ENCODE data around the gene STK33.
"Not testable (repeated sequence)": the region's sequence is repeated elsewhere in the genome, so short reads cannot be mapped to it uniquely, and the experiment has no call there.

STK33 gene

GRCh38 chr11:8484251-8484650 lies 109.8 kb downstream of the STK33 start:
- Mint-ChIP-seq H3K27me3 (ENCODE audit: low read depth) (no peaks in the 10 kb centered on the region), H3K4me1 (no peaks in the 10 kb centered on the region), H3K36me3 (ENCODE audit: low read depth) (peaks cover 6% of the 10 kb centered on the region), H3K9me3 (peaks cover 12% of the 10 kb centered on the region), H3K27ac (no peak overlapping the region), H3K4me3 (no peak overlapping the region)
- no peak for TF ChIP-seq CTCF (IDR thresholded peaks at IDR 0.05; ENCODE audit: unreplicated experiment in 3 of 3)

- Mint-ChIP-seq H3K4me1 (no peaks in the 10 kb centered on the region), H3K4me3 (no peak overlapping the region), H3K36me3 (ENCODE audit: low read depth) (no peaks in the 10 kb centered on the region), H3K9me3 (no peaks in the 10 kb centered on the region), H3K27ac (no peak overlapping the region), H3K27me3 (ENCODE audit: low read depth) (no peaks in the 10 kb centered on the region)
- TF ChIP-seq CTCF (IDR thresholded peaks at IDR 0.05; ENCODE audit: unreplicated experiment in 3 of 3): no peak
Measured at GRCh38 chr11:8480858-8481257, 113.2 kb downstream of the STK33 start.

- H3K4me1 Mint-ChIP-seq: no peaks in the 10 kb centered on the region
- H3K27me3 Mint-ChIP-seq (ENCODE audit: low read depth): no peaks in the 10 kb centered on the region
- H3K36me3 Mint-ChIP-seq (ENCODE audit: low read depth): peaks cover 3% of the 10 kb centered on the region
- H3K27ac Mint-ChIP-seq: no peak overlapping the region
- H3K9me3 Mint-ChIP-seq: no peaks in the 10 kb centered on the region
- TF ChIP-seq CTCF (IDR thresholded peaks at IDR 0.05; ENCODE audit: unreplicated experiment in 3 of 3): no peak
- H3K4me3 Mint-ChIP-seq: no peak overlapping the region
Measured at GRCh38 chr11:8477680-8478079, 116.3 kb downstream of the STK33 start.

GRCh38 chr11:8477151-8477550 lies 116.9 kb downstream of the STK33 start:
- no peak for TF ChIP-seq CTCF (IDR thresholded peaks at IDR 0.05; ENCODE audit: unreplicated experiment in 3 of 3)
- Mint-ChIP-seq H3K9me3 (no peaks in the 10 kb centered on the region), H3K27ac (no peak overlapping the region), H3K27me3 (ENCODE audit: low read depth) (no peaks in the 10 kb centered on the region), H3K4me3 (no peak overlapping the region), H3K4me1 (no peaks in the 10 kb centered on the region), H3K36me3 (ENCODE audit: low read depth) (peaks cover 3% of the 10 kb centered on the region)

- peaks cover 39% of the 10 kb centered on the region for H3K9me3 Mint-ChIP-seq
- H3K27me3 Mint-ChIP-seq (ENCODE audit: low read depth); H3K27ac Mint-ChIP-seq; H3K4me1 Mint-ChIP-seq; H3K4me3 Mint-ChIP-seq: not testable (repeated sequence)
- peaks cover 59% of the 10 kb centered on the region for H3K36me3 Mint-ChIP-seq (ENCODE audit: low read depth)
Measured at GRCh38 chr11:8467806-8468205, 126.2 kb downstream of the STK33 start.

- not testable (repeated sequence) for H3K27ac Mint-ChIP-seq; H3K4me1 Mint-ChIP-seq; H3K27me3 Mint-ChIP-seq (ENCODE audit: low read depth); H3K4me3 Mint-ChIP-seq
- peaks cover 39% of the 10 kb centered on the region for H3K9me3 Mint-ChIP-seq
- peaks cover 63% of the 10 kb centered on the region for H3K36me3 Mint-ChIP-seq (ENCODE audit: low read depth)
Measured at GRCh38 chr11:8467356-8467755, 126.7 kb downstream of the STK33 start.

GRCh38 chr11:8466884-8467283 lies 127.1 kb downstream of the STK33 start:
- H3K9me3 Mint-ChIP-seq: peaks cover 39% of the 10 kb centered on the region
- peaks cover 64% of the 10 kb centered on the region for H3K36me3 Mint-ChIP-seq (ENCODE audit: low read depth)
- H3K4me1 Mint-ChIP-seq; H3K27me3 Mint-ChIP-seq (ENCODE audit: low read depth); H3K27ac Mint-ChIP-seq; H3K4me3 Mint-ChIP-seq: not testable (repeated sequence)
